Activated CD8-positive, alpha-beta memory T cell treated with anti-CD3 and anti-CD28 coated beads for 24 hours (primary cell): ENCODE results near the gene TUSC2.

Experiments
- DNase-seq: peaks from one replicate; pipeline ENCODE4 v3.0.0-alpha.2; 2020

Gene TUSC2

DNA sequence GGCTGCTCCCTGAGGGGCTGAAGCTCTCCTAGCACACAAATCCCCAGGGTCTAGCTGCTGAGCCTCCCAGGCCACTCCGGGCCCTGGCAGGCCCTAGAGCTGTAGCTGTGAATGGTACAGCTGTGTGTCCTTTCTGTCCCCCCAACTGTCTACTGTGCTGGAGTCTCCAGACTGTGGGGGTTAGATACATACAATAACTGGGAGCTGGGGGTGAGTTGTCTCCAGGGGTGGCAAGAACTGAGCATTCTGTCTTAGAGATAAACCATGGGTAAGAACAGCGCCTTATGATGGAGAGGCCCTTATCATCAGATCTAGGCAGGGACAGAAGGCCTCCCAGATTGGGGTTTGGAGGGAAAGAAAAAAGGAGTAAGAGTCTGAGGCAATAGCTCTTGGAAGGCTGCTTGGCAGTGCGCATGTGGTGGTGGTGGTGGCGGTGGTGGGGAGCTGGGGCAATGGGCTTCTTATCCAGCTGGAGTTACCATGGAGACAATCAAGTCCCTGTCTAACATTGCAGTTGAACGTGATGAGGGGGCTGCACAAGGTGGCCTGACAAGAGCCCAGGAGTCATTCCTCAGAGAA is 26.3 kb upstream of the TUSC2 start:
- no peak for DNase-seq

DNA sequence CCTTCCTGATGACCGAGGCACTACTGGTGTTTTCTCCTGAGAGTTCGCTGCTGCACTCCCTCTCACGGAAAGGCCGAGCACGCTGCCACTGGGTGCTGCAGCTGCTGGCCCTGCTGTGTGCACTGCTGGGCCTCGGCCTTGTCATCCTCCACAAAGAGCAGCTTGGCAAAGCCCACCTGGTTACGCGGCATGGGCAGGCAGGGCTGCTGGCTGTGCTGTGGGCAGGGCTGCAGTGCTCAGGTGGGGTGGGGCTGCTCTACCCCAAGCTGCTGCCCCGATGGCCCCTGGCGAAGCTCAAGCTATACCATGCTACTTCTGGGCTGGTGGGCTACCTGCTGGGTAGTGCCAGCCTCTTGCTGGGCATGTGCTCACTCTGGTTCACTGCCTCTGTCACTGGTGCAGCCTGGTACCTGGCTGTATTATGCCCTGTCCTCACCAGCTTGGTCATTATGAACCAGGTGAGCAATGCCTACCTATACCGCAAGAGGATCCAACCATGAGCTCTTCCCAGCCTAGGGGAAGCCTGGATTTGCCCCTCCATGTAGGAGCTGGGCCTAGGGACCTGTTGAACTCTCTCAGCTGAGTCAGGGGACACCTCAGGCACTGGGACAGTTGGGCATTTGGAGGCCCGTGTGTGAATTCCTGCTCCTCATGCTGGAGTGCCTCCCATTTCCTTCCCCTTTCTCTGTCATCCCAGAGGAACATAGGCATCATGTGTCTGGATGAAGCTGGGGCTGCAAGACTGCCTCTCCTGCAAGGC is 25.4 kb upstream of the TUSC2 start:
- DNase-seq: no peak

DNA sequence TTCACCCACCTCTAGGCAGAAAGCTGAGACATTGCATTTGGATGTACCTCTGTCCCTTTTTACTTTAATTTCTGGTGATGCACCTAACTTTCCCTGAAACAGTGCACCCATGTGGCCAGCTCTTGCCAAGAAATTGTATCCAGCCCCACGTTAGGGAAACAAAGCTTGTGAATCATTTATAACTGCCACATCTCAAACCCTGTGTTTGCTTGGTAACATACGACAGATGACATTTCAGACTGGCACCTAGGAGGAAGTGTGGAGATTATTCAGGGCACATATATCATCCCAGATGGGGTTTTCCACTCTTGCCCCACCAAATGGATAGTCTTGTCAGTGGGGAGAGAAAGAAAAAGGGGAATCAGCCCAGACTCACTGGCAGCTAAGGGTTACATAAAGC is 24.8 kb upstream of the TUSC2 start:
- no peak for DNase-seq

DNA sequence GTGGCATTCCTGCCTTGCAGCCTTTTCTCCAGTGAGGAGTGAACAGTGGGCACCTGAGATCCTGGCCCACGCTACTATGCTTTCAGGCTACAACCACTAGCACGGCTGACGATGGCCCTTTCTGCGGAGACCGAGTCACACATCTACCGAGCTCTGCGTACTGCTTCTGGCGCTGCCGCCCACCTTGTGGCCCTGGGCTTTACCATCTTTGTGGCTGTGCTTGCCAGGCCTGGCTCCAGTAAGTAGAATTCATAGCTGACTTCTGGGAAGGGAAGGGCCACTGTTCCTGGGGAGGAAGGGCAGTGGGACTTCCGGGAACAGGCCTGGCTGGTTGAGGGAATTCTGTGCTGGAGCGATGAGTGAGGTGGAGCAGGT is 23.3 kb upstream of the TUSC2 start:
- DNase-seq: no peak

DNA sequence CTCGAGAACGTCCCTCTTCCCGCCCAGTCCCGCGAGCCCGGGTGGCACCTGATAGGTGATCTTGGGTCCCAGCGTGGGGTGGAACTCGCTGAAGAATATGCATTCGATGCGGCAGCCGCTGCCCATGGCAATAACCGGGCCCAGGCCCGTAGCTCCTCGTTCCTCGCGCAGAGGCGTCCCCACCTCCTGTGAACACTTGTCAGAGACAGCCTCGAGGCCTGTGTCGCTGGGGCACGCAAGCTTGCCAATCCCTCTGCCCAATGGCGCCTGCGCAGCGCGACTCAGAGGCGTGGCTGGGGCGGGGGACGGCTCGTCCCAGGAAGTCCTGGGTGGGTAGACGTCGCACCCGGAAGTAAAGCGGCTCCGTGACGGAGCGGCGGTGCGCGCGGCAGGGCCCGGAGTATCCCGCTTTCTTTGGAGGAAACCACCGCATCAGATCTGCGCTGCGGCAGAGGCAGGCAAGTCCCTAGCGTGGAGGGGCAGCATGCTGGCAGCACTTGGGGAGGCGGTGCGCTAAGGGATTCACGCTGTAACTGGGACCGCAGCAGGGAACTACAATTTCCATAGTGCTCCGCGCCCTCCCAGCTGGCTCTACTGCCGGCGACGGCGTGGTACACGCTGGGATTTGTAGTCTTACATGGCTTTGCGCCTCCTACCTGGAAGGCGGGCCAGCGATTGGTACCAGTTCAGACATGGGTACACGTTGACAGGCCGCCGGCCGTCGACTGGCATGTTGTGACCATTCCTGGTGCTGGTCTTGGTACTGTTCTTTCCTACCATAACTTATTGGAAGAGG is 22.7 kb upstream of the TUSC2 start, which contains the start of the genes CYB561D2 and NPRL2:
Gene CYB561D2, plus strand, starts transcription at position 336 of the 796 bp plus-strand sequence. CDS start 572 bp downstream, outside the sequence.
Gene NPRL2, minus strand, starts transcription at position 249 of the 796 bp plus-strand sequence. Its CDS starts 123 bp downstream, at position 126.
- peak; percentile 100 for DNase-seq

DNA sequence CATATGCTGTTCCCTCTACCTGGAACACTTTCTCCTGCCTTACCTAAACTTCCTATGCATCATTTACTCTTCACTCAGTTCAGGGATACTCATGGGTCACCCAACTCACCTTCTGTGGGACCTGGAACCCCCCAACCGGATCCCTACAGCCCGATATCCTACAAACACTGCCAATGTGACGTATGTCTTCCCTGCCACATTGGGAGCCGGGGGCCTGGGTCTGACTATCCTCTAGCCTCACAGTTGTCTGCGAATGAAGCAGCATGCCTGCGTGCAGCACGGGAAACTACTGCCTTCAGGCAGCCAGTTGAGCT is 22.1 kb upstream of the TUSC2 start:
- no peak for DNase-seq

DNA sequence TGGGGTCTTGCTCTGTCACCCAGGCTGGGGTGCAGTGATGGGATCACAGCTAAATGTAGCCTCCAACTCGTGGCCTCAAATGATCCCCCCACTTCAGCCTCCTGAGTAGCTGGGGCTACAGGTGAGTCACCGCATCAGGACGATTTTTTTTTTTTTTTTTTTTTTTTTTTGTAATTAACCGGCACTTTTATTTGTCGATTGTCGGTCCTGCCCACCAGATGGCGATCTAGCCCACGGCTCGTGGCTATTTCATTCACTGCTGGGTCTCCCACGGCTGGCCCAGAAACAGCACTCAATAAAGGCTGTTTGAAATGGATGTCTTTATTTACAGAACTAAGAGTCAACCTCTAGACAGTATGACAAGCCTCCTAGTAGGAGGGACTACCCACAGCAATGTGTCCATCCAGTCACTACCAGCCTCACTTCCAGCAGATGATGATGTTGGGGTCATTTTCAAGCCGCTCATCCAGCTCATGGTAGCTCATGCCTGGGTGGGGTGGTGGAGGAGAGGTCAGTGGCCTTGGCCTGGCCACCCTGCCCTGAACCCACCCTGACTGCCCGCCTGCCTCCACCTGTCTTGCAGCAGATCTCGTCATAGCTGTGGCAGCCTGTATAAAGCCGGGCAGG is 19.3 kb upstream of the TUSC2 start:
- DNase-seq: peak; percentile 86

DNA sequence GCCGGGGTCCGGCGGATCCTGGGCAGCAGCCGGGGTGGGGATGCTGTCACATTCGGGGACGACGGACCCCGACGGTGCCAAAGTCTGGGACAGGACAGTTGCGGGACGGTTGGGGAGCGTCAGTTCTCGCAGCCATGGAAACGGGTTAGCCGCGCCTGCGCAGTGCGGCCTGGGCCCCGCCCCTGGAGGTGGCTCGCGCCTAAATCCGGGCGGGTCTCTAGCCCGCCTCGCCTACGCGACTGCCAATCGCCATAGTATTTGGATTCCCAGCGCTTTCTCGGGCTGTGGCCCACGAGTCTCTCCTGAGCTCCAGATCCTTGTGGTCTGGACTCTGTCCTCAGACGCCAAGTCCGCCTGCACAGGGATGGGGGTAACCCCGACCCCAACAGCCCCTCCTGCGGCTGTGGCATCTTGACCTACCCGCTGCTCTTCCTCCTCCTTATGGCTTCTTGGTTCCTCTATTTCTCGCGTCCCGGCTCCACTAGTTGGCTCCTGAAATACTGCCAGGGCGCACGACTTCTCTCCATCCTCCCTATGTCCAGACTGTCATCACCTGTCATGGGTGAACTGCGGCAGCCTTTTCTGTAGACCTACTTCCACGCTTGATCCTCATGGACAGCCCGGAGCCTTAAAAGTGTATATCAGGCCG is 17.7 kb upstream of the TUSC2 start, which contains the start of gene ZMYND10:
Gene ZMYND10, minus strand, starts transcription at position 147 of the 649 bp plus-strand sequence. CDS start 153 bp downstream, outside the sequence.
- DNase-seq: peak; percentile 88

DNA sequence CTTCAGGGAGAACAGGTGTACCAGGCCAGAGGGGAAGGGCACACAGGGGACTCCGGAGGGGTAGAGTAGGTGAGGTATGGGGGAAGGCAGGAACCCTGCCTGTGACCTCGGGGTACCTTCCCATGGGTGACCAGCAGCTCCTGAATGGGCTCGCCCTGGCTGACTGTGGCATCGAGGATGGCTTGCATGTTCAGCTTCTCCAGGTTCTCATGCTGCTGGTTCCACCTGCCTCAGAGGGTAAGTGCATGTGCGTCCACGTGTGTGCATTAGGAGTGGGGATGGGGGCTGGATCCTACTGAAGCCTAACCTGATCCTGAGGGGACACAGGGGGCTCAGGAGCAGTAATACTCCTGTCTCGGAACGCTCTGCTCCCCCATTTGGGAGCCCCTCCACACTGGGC is 17.0 kb upstream of the TUSC2 start:
- DNase-seq: no peak

DNA sequence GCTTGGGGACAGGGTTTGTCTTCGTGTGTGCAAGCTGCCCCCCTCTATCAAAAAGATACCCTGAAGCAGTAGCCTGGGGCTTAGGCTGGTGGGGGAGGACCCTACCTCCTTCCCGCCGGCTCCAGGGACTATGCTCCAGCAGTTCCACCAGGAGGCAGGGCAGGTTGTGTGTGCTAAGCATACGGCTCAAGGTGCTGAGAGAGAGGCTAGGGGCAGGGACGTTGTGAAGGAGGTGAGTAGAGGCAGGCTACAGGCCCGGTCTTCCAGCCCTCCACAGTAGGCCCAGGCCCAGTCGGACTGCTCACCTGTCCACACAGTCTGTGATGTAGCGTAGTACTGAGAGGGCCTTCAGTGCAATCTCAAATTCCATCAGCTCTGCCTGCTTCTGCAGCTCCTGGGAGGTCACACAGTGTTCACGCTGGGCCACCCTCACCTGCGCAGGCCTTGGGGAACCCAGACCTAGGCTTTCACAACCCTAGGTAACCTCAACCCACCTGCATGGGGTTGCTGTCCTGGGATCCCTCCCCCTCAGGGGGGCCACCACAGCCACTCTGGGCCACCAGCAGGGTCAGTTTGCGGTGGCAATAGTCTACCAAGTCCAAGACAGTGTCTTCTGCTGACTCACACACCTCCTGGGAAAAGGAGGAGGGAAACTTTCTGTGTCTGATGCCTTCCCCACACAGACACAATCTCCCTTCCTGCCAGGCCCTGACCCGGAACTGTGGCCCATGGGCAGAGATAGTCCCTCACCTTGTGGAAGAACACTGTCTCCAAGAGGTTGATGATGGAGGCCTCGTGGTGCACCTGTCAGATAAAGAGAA is 15.0 kb upstream of the TUSC2 start:
- DNase-seq: no peak

DNA sequence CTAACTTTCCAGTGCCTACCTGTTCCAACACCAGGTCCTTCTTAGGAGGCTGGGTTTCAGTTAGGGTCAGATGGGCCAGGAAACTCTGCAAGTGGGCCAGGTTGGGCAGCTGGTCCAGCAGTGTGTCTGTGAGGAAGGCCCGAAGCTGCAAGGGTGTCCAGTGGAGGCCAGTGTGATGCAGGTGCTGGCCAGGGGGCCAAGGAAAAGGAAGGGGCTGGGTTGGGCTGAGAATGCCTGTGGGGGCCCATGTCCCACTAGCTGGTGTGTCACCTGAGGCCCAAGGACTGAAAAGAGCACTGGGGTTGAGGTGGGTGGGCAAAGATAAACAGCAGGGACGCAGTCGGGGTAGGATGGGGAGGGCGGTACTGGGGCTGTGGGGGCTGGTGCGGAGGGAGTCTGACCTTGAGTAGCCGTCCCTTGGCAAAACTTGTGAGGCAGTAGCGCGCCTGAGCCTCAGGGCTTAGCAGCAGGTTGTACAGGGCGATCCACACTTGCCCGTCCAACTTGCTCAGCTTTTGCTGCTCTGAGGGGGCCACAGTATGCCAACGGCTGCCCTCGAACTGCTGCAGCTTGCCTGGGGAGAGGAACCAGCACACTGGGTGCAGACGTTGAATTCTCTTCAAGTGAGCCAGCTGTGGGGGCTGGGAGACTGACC is 14.1 kb upstream of the TUSC2 start:
- no peak for DNase-seq

DNA sequence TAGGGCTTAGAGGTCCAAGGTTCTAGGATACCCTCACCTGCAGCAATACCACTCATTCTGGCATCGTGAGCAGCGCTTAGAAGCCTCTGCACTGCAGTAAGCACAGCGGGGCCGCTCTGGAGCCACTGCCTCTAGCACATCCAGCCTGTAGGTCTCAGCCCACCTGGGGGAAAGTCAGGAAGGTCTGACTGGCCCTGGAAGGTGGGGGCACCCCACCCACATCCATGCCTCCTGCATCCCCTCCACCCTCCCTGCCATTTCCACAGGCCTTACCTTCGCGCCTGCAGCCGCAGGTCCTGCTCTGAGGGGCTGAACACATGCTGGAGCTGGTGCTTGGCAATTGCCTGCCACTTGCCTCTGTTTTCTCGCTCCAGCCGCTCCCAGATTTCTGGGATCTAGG is 13.5 kb upstream of the TUSC2 start:
- DNase-seq: peak; percentile 72

DNA sequence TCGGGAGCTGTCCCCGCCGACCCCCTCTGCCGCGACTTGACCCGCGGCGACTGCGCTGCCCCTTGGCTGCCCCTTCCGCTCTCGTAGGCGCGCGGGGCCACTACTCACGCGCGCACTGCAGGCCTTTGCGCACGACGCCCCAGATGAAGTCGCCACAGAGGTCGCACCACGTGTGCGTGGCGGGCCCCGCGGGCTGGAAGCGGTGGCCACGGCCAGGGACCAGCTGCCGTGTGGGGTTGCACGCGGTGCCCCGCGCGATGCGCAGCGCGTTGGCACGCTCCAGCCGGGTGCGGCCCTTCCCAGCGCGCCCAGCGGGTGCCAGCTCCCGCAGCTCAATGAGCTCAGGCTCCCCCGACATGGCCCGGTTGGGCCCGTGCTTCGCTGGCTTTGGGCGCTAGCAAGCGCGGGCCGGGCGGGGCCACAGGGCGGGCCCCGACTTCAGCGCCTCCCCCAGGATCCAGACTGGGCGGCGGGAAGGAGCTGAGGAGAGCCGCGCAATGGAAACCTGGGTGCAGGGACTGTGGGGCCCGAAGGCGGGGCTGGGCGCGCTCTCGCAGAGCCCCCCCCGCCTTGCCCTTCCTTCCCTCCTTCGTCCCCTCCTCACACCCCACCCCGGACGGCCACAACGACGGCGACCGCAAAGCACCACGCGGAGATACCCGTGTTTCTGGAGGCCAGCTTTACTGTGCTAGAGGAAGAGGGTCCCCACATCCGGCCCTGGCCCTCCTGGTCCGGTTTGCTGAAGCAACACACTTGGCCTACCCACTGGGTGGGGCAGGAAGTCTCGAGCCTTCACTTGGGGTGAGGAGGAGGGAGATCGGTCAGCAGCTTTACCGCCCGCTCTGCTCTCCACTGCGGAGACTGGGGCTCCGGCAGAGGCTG is 12.7 kb upstream of the TUSC2 start, which contains the start of gene RASSF1:
Gene RASSF1, minus strand, starts transcription at position 389 of the 882 bp plus-strand sequence. Its CDS starts 31 bp downstream, at position 358.
- peak; percentile 88 for DNase-seq

DNA sequence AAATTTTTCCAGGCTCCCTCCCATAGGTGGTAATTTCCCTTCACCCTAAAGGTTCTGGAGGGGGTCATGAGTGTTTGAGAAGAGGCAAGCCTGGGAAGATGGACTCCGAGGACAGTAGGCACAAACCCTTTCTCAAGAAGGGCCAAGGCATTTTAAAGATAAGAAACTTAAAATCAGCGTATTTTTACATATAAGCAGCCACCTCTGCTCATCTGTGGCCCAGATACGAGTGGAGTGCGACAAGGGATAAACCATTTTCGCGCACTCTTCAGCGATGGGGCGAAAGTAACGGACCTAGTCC is 12.1 kb upstream of the TUSC2 start:
- DNase-seq: no peak

DNA sequence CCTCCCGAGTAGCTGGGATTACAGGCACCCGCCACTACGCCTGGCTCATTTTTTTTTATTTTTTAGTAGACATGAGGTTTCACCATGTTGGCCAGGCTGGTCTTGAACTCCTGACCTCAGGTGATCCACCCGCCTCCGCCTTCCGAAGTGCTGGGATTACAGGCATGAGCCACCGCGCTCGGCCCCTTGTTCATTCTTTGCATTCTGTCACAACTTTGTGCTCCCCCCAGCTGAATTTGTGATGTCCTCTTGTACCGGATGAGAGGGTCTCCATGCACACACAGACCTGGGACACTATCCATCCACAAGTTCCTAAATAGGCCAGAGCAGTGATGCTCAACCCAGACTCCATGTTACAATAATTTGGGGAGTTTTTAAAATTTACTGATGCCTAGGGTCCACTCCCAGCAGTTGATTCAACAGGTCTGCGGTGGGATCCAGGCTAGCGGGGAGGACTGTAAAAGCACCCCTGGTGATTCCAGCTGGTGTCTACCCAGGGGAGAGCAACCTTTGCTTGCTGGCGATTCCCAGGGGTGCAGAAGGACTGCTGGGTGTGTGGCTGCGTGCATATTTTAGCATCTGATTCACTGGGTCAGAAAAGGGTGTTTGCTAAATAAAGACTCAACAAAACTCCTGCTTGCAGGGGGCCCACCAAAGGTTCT is 11.6 kb upstream of the TUSC2 start:
- peak; percentile 67 for DNase-seq

DNA sequence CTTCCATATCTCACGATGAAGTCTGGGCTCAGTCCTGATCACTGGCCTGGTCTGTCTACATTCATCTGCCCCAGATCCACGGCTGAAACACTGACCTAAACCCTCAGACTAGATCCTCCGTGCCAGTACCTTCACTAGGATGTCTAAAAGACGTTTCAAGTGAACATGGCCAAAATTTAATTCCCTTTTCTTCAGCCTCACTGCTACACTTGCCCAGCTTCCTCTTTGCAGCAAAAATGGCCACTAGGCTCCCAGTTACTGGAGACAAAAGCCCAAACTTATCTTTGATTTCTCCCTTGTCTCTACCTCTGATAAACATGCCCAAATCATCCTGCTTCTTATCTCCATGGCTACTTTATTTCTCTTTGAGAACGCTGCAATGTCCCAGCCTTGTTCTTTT is 10.9 kb upstream of the TUSC2 start:
- no peak for DNase-seq

DNA sequence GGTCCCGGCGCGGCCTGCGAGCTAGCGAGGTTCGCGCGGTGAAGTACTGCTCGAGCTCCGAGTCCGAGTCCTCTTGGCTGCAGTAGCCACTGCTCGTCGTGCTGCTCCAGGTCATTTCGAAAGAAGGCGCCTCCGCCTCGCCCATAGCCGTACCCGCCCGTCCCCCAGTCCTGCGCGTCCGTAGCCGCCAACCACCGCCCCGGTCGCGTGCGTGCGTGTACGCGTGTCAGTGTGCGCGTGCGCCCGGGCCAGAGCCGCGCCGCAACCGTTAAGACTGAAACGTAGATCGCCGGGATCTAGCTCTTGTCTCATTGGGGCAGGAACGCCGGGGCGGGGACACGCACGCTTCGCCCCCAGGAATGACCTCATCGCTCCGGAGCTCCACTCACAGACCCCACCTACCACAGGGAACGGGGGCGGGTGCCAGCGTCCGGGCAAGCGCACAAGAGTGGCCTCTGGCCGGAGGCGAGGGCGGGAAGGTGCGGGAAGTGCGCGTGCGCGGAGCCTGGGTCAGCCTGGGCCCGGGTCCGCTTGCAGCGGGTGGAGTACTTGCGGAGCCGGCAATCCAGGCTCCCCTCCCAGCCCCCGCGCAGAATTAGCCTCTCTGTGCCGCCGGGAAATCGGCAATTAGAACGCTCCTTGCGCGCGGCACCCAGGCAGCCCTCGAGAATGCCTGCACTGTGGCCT is 9.3 kb upstream of the TUSC2 start:
- DNase-seq: peak; percentile 97

DNA sequence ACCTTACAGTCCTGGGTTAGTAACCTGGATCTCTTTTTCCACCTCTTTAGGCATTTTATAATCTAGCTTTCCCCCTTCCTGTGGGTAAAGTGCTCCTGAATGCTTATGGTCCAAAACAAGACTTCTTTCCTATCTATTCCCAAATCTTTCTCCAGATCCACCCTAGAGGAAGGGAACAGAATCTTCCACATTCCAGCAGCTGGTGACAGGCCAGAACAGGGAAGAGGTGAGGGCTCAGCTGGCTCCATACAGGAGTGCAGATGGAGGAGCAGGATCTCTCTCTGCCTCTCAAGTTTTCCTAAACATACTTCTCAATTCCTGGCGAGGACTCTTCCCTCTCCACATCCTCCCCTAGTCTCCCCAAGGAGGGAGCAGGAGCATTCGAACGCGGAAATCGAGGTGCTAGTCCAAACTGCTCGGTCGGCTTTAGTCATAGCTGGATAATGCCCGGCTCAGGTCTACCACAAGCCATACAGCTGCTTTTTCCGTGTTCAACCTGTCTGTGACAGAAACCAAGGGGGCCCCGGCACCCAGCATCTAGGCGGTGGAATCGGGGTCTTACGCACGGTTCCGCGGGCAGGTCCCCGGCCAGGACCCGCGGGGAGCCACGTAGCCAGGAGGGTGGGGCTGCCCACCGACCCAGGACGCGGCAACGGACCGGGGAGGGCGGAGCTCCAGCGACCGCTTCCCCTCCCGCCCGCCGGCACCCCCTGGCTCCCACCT is 8.6 kb upstream of the TUSC2 start:
- no peak for DNase-seq
